ENCODE results near the gene MAP4K2.

Gene MAP4K2

DNA sequence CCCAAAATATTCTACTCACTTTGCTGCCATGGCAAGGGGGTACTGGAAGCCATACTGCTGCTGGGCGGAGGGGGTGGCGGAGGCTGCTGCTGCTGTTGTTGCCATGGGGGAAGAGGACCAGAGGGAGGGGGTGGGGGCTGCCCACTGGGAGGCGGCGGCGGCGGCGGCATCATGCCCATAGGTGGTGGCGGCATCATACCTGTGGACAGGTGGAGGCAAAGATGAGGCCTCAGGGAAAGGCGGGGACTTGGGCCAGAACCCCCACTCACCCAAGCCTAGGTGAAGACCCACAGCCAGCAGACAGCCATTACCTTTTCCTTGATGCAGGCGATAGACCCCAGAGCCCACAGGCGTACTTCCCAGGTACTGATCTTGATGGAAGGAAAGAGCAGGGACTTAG lies 36.1 kb downstream of the MAP4K2 start:
- DNase-seq: no peak

- DNase-seq: no peak
Measured at GRCh38 chr11:64765851-64766665, 37.0 kb downstream of the MAP4K2 start.

DNA sequence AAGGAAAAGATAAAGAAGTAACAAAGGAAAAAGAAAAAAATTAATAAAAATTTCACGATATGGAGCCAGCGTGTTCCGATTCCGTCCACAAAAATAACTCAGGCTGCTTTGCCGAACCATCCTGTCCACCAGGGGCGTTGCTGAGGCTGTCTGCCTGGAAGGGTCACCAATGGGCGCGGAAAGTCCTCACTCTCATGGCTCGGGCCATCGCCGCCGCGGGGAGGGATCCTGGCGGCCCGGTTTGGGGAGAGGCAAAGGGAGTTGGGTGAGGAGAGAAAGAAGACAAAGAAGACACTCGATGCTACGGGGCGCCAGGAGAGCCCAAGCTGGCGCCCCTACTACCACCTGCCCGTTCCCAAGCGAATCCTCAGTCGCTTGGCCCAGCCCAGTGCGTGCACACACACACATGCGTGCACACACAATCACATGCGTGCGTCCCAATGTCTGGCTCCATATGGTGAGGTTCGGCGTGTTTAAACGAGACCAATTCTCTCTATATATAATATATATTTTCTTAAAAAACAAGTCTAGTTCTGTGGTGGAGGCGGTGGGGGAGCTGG lies 37.6 kb downstream of the MAP4K2 start:
- no peak for DNase-seq

DNA sequence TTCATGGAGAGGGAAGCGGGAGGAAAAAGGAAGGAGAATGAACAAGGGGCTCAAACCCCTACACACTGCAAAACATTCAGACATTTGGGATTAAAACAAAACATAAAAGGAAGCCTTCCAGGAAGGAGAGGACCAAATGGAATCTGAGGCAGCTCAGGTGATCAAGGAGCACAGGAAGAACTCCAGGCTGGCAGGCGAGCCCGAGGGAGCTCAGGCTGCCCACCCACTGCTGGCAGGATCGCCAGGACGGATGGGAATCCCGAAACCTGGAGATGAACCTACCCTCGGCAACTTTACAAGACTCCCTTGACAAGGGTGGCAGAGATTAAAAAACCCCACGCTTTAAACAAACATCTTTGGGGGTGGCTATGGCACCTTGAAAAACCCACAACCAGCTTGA lies 38.3 kb downstream of the MAP4K2 start:
- no peak for DNase-seq

DNA sequence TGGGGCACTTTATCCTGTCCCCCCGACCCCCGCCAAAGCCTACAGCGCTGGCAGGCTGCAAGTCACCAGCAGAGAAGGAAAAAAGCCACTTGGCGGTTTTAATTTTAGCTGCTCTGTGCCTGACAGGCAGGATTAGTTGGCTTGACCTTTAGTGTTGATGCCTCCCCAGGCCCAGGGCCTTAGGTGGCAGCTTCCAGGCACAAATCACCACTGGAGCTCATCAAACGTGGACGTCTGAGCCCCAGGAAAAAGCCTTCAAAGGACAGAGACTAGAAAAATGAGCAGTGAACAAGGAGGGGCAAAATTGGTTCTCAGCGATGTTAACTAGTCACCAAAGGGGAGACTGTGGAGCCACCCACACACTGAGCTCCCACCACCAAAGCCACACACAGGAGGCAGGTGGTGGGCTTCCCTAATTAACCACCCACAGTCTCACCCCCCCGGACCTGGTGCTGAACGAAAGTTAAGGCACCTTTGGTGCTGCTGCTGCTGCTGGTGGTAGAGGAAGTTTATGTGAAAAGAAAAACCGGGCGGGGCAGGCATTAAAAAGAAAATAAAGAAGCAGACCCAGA lies 38.9 kb downstream of the MAP4K2 start:
- DNase-seq: peak; percentile 32 to 56

GRCh38 chr11:64763526-64764039 lies 39.4 kb downstream of the MAP4K2 start:
- DNase-seq: no peak

GRCh38 chr11:64762674-64763525 lies 40.1 kb downstream of the MAP4K2 start:
- no peak for DNase-seq

- DNase-seq: peak in 1 of 2 donors; percentile 24
Measured at GRCh38 chr11:64762277-64762673, 40.7 kb downstream of the MAP4K2 start.

DNA sequence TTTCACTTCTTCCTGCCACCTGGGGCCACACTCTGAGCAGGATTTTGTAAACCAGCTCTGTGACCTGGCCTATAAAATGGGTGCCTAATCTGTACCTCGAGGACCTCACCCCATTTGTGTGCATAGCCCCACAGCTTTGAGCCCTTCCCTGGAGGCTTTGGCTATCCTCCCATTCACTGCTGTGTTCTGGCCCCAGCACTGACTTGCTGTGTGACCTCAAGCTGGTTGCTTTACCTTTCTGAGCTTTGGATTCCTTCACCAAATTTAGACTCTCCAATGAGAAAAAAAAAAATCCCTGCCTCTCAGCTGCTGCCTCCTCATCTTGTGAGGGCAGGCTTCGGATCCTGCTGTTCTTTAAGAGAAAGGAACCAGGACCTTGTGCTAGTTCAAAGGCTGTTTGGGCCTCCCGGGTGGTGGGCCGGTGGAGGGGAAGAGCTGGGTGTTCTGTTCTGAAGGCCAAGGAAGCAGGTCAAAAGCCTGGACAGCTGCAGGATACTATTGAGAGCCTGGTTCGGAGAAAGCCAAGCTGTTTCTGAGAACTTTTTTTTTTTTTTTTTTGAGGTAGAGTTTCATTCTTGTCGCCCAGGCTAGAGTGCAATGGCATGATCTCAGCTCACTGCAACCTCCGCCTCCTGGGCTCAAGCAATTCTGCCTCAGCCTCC lies 42.1 kb downstream of the MAP4K2 start:
- DNase-seq: no peak

DNA sequence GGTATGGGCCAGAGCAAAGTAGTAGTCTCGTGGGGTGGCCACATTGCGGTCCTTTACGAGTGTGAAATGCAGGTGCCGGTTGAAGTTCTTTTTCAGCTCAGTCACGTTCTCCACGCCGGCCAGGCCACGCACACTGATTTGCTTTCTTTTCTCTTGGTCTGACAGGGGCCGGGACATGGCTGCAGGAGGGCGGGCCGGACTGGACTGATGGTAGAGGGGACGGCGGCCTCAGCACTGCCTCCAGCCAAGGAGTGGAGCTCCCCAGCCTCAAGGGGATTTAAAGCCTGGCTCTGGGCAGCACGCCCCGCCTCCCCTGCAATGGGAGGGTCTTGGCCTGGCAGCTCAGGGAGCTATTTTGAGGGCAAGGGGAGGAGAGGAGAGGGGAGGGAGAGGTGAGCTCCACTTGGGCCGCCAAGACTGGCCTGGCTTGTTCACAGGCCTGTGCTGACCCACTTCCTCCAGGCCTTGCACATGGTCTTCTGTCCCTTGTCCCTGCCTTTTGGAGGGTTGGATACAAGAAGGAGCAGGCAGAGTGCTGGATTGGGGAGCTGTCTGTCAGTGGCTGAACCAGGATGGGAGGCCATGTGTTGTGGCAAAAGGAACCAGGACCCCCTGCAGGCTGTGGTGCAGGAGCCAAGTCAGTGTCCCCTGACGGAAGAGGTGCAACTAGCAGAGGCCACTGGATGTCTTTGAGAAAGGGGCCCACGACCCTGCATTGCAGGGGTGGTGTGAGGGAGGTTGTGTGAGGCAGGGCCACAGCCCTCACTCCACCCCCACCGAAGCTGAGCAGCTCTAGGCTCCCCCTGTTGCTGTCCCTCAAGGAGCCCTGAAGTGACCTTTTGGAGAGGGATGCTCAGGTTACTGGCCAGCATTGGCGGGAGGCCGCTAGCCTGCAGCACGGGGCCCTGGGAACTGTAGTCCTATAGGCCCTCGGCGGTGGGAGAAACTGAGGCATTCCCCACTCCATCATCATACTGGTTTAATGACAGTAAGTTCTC lies 43.0 kb downstream of the MAP4K2 start, which contains the start of gene PYGM:
PYGM (minus strand) TSS at position 253 of the 998 bp plus-strand sequence; CDS start at position 177, 76 bp downstream.
- DNase-seq: no peak

GRCh38 chr11:64759131-64759721 lies 43.8 kb downstream of the MAP4K2 start:
- DNase-seq: no peak

DNA sequence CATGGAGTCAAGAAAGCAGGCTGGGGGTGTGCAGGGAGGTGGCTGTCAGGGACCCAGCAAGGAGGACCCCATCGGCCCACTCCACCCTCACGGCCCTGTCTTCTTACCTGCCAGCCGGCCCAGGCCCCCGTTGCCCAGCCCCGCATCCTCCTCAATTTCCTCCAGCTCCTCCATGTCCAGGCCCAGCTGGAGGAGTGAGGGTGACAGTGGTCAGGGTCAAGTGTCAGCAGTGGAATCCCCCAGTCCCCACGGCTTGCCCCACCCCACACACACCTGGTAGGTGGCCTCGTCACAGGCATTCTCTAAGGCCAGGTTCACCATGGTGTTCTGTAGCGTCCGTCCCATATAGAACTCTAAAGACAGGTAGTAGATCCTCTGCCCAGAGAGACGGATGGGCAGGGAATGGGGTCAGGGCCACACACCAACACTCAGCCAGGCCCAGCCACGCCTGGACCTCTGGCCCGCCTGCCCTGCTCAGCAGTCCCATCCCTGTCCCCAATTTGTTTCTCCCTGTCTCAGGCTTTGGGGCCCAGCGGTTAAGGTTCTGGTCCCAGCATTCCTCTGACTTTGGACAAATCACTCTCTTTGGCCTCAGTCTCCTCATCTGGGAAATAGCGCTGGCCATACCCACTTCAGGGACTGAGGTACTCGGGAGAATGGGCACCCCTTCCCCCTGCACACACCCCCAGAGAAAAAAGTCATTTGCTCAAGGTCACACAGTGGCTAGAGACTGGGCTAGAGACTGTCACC lies 44.5 kb downstream of the MAP4K2 start:
- no peak for DNase-seq

DNA sequence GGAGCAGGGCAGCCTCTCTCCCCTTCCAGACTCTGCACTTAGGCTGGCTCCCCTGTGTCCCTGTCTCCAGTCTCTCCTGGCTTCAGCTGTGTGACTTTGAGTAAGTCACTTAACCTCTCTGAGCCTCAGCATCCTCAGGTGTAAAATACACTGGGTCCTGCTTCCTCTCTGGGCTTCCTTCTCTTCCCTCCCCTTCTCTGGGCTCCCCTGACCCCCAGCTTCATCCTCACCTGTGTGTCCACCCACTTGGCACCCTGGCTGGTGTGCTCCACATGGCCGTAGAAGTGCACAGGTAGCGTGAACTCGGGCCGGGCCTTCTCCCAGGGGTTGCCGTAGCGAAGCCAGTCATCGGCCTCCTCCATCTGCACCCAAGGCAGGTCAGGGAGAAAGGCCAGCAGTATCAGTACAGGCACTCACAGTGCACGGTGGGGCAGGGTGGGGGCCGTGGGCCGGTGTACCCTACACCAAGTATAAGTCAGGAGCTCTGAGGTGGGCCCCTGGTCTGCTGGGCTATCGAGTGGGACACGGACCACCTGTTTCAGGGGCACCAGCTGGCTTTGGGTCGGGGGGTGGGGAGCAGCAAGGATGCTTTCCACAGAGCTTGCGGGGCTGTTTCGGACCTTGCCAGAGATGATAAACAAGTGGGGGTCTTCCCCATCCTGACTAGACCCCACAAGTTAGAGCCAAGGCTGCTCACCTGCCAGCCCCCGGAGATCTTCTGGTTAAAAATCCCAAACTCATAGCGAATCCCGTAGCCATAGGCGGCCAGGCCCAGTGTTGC lies 45.3 kb downstream of the MAP4K2 start:
- DNase-seq: no peak

DNA sequence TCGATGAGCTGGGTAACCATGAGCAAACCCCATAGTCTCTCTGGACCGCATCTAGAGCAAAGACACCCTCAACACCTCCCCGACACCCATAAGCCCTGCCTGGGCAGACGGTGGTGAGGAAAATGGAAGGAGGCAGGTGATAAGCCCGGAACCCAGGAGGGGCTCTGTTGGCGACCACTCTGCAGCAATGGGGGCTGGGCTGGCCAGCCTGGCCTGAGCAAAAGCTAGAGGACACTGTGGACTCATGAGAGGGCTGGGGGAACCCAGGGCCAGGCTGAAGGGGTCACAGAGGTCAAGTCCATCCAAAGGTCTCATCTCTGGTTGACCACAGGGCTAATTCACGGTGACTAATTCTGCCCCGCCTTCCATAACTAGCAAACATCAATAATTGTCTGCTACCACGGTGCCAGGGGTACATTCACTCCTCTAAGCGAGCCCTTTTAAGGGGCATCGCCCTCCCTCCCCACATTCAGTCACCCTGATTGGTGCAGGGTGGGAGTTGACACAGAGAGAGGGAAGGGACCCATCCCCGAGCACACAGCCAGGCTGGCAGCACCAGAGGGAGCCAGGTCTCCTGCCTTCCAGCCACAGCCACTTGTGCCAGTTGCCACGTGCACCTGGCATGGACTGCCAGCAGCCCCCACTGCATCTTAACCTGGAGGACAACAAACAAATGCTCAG lies 47.2 kb downstream of the MAP4K2 start:
- no peak for DNase-seq

DNA sequence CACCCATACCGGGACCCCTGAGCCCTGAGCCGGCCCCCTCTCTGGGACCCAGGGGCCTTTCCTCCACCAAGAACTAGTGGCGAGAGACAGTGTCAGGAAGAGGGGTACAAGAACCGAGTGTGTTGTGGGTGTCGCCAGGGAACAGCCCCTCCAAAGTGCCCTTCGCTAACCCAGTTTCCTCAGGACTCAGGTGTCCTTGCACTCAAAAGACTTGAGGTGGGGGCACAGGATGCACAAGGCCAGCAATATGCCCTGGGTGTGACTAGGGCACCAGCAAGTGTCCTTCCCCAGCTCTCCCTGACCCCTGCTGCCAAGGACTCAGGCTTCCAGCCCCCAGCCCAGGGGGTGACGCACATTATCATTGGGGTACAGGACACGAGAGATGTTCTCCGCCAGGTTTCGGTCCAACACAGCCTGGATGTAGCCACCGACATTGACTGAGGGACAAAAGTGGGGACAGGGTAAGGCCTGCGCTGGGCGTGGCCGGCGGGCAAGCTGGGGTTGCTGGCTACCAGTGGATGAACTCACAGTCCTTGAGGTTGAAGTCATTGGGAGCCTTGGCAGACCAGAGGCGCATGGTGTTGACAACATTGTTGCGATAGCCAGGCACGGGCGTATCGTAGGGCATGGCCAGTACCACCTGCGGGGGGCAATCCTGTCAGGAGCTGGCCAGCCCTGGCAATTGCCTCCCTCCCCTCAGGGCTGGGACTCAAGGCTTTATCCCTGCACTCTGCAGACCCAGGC lies 47.9 kb downstream of the MAP4K2 start:
- no peak for DNase-seq

DNA sequence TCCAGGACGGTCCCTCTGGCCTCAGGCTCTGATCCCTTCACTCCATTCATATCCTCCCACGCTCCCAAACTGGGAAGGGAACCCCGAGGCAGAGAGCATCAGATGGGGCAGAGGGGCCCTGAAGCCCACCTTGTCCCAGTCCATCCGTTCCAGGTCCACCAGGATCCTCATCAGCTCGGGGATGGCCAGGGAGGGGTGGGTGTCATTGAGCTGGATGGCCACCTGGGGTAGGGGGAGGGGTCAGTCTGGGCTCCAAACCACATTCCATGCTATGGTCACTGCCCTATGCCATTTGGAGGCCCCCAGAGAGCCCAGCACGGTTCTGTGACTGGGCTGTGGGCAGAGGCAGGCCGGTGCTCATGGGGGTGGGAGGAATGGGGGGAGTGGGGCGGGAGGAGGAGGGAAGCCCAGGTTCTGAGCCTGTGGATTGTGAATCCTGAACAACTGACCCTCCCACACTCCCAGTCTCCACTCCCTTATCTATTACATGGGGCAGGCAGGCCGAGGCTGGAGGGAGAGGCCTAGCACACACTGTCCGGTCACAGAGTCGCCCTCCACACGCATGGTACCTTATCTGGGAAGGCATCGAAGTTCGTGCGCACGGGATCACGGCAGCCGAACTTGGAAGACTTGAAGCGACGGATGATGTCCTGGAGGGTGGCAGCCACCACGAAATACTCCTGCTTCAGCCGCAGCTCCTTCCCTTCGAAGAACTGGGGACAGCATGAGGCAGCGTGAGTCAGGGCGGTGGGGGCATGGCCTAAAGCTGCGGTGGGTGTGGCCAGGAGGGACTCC lies 48.7 kb downstream of the MAP4K2 start:
- DNase-seq: no peak
